GM23338 (cell line): Measurements from ENCODE around the gene PLRG1. TPM values are rescaled to one million over a fixed set of nuclear protein-coding genes. Genes with fewer than 3 reads are reported as not detected.

Experiments
- EZH2phosphoT487 ChIP-seq: fragments of 200-600 bp; sonication (generic); IDR thresholded peaks from one replicate; pipeline ENCODE4 v1.8.1; 2018; ENCODE audit warnings: antibody characterized with exemption; ENCODE audit not compliant: unreplicated experiment
- JUNB ChIP-seq: IDR thresholded peaks from one replicate; pipeline ENCODE4 v1.6.1; 2016; ENCODE audit warnings: antibody characterized with exemption; ENCODE audit not compliant: unreplicated experiment
- STAT1 ChIP-seq: IDR thresholded peaks from one replicate; pipeline ENCODE4 v1.6.1; 2016; ENCODE audit warnings: antibody characterized with exemption; ENCODE audit not compliant: unreplicated experiment
- polyA plus RNA-seq: library from polyadenylated mRNA; unstranded; fragments of >200 nt; fragmentation: Nextera tagmentation; extraction: Ambion mirVana; gene quantifications from 2 replicates; pipeline ENCODE4 v1.2.1, GENCODE V29; 2016
- small RNA-seq: library from RNA; depleted of rRNA; stranded (forward); fragments of <200 nt; gene quantifications from one replicate; pipeline ENCODE3, GENCODE V24; 2014; ENCODE audit warnings: low replicate concordance
- total RNA-seq: library from RNA; depleted of rRNA; stranded (reverse); fragments of >200 nt; shearing (Covaris generic); gene quantifications from 2 replicates; pipeline ENCODE4 v1.2.3, GENCODE V29; 2014; rRNA removed
- TF ChIP-seq, protein P1 (sequence below): IDR thresholded peaks from one replicate; pipeline ENCODE4 v1.6.1; 2018; ENCODE audit warnings: antibody characterized with exemption; ENCODE audit not compliant: unreplicated experiment

Gene PLRG1
- total and polyA plus RNA-seq, 2 experiments from 2014 or later: 77.3 to 82.7 TPM

DNA sequence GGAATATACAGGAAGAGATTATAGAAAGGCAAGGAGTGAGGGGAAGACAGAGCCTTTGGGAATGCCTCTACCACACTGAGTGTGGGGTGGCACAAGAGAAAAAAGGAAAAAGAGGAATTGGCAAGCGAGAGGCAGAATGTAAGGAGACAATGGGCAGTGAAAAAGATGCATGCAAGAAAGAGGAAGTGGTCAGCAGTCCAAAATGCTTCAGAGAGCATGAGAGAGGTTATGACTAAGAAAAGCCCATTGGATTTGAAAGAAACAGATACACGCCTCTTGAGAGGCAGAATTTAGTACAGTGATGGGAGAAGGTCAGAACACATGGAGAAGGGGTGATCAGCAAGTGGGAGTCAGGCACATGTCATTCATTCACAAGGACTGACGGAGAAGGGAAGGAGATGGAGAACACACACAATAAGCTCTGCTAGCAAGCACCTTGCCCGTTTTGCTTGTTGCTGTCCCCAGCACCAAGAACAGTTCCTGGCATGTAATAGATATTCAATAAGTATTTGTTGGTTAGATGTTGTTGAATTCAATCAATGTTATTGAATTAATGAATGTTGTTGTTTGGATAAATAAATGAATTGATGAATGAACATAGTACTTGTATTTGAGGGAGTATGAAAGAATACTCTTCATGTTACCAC, 65.0 kb downstream of the PLRG1 start (continued):
- TF ChIP-seq STAT1 (no peak), EZH2phosphoT487 (no peak), JUNB (no peak)
- TF ChIP-seq, protein P1, sequence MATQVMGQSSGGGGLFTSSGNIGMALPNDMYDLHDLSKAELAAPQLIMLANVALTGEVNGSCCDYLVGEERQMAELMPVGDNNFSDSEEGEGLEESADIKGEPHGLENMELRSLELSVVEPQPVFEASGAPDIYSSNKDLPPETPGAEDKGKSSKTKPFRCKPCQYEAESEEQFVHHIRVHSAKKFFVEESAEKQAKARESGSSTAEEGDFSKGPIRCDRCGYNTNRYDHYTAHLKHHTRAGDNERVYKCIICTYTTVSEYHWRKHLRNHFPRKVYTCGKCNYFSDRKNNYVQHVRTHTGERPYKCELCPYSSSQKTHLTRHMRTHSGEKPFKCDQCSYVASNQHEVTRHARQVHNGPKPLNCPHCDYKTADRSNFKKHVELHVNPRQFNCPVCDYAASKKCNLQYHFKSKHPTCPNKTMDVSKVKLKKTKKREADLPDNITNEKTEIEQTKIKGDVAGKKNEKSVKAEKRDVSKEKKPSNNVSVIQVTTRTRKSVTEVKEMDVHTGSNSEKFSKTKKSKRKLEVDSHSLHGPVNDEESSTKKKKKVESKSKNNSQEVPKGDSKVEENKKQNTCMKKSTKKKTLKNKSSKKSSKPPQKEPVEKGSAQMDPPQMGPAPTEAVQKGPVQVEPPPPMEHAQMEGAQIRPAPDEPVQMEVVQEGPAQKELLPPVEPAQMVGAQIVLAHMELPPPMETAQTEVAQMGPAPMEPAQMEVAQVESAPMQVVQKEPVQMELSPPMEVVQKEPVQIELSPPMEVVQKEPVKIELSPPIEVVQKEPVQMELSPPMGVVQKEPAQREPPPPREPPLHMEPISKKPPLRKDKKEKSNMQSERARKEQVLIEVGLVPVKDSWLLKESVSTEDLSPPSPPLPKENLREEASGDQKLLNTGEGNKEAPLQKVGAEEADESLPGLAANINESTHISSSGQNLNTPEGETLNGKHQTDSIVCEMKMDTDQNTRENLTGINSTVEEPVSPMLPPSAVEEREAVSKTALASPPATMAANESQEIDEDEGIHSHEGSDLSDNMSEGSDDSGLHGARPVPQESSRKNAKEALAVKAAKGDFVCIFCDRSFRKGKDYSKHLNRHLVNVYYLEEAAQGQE: no peak

Small RNA genes within 50 kb of the gene (small RNA-seq; reads per million reads assigned to genes)
- gene RNU6-1285P: not detected

Other genes with a start within 250 kb of the PLRG1 start
- 6.3 and 7.6 TPM in 2 replicates for gene DCHS2, start 58.6 kb downstream of the PLRG1 start, total RNA-seq
- gene DCHS2, start 58.6 kb downstream of the PLRG1 start, polyA plus RNA-seq: 0.21 and 0.42 TPM in 2 replicates
- not detected in 2 replicates for gene FGB, start 12.6 kb upstream of the PLRG1 start, total RNA-seq
- gene FGB, start 12.6 kb upstream of the PLRG1 start, polyA plus RNA-seq: not detected in 2 replicates
- gene FGA, start 40.3 kb upstream of the PLRG1 start, total RNA-seq: not detected in 2 replicates
- gene FGA, start 40.3 kb upstream of the PLRG1 start, polyA plus RNA-seq: not detected in 2 replicates
- 0.27 TPM in 1 of 2 replicates, not detected in the other for gene FGG, start 62.3 kb upstream of the PLRG1 start, total RNA-seq
- not detected in 2 replicates for gene FGG, start 62.3 kb upstream of the PLRG1 start, polyA plus RNA-seq
- 57.1 and 59.5 TPM in 2 replicates for gene LRAT, start 193.6 kb upstream of the PLRG1 start, total RNA-seq
- 83.0 and 90.1 TPM in 2 replicates for gene LRAT, start 193.6 kb upstream of the PLRG1 start, polyA plus RNA-seq
- 22.1 and 22.9 TPM in 2 replicates for gene RBM46, start 230.9 kb upstream of the PLRG1 start, total RNA-seq
- 33.4 and 42.4 TPM in 2 replicates for gene RBM46, start 230.9 kb upstream of the PLRG1 start, polyA plus RNA-seq